SK-MEL-5 (cell line): Measurements from ENCODE around the gene NOP9. TPM values are rescaled to one million over a fixed set of nuclear protein-coding genes. Genes with fewer than 3 reads are reported as not detected.

Experiments used
- DNase-seq: peaks from one replicate; pipeline ENCODE4 v3.0.0-alpha.2; 2016; ENCODE audit warnings: low read depth, low spot score
- in situ Hi-C: cut with HindIII; loops from 2 replicates; pipeline ENCODE4 v1.10.0; 2016; ENCODE audit warnings: low sequenced_read_pairs, high pct_unique_total_duplicates, low pct_unique_long_range_greater_than_20kb
- total RNA-seq: library from RNA; depleted of rRNA; stranded (reverse); fragments of >200 nt; shearing (Covaris generic); gene quantifications from 2 replicates; pipeline ENCODE4 v1.2.3, GENCODE V29; 2014

NOP9 gene
- total RNA-seq, 1 experiment from 2014 or later = 22.9 TPM

GRCh38 chr14:24296341-24297157 lies 3.1 kb upstream of the NOP9 start:
- peak; percentile 72 for DNase-seq
- in situ Hi-C loops = no loop called here

DNA sequence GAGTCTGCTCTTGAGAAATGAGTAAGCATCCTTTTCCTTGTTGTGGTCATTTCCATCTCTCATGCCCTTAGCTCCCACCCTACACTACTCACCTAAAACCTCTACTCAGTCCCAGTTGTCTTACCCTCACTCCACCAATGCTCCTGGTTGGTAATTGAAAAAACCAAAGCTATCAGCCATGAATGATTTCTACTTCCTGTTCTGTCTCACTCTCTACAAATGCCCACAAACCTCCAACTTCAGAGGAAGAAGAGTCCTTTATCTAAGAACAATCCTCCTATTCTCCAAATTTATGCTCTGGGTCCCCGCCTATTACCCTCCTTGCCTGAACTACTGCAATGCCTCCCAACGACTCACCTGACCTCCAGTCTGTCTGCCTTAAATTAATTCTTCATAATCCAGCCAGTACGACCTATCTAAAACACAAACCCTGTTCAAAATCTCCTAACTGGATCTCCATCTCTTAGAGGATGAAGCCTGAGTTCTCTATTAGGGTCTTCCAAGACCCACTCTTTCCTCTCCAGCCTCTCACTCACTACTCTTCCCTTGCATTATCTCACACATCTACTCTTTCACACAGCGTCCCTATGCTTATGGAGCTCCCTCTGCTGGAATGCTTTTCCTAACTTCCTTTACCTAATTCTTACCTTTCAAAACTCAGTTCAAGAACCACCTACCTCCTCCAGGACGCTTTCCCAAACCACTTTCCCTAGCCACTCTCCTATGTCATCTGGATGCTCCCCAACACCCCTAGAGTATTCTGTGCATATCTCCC lies 2.3 kb upstream of the NOP9 start:
- in situ Hi-C loops = no loop called here
- DNase-seq = peak; percentile 66

DNA sequence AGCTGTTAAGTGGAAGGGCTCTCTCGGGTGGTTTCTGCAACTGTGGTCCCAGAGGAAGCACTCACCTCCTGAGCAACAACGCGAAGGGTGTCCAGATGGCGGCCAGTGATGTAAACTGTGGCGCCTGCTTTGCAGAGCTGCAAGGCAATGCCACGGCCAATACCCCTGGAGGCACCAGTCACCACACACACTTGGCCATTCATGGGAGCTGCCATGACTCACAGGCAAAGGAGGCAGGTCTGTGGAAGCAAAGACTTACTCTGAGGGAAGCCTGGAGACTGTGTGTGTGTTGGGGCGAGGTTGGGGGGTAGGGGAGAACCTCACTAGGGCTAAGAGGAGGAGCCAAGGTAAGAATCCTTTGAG lies 777 bp upstream of the NOP9 start:
- in situ Hi-C loops = no loop called here
- peak; percentile 69 for DNase-seq

DNA sequence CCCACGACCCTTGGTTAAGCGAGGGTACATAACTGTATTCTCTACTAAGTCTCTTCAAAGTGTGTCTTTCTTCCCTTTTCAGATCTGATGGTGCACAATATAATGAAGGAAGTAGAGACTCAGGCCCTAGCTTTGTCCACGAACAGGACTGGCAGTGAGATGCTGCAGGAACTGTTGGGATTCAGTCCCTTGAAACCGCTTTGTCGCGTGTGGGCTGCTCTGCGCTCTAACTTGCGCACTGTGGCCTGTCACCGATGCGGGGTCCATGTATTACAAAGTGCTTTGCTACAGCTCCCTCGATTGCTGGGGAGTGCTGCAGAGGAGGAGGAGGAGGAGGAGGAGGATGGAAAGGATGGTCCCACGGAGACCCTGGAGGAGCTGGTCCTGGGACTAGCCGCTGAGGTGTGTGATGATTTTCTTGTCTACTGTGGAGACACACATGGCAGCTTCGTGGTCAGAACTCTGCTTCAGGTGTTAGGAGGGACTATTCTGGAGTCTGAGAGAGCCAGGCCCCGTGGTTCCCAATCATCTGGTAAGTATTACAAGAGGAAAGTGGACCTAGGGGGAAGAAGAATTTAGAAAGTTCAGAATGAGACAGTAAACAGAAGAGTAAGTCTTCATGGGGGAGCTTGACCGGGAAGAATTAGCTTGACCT lies 803 bp downstream of the NOP9 start:
- in situ Hi-C loops = no loop called here

DNA sequence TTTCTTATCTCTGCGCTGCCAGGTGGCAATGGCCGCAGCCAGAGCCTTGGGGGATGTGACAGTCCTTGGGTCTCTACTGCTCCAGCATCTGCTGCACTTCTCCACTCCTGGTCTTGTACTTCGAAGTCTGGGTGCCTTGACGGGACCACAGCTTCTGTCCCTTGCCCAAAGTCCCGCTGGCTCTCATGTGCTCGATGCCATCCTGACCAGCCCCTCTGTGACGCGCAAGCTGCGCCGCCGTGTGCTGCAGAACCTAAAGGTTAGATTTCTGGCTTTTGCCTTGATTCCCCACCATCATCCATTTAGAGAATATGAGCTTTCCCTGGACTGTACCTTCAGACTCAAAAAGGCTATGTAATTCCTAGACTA lies 4.4 kb downstream of the NOP9 start:
- DNase-seq = no peak
- in situ Hi-C loops = no loop called here

More for the DNA sequence above, 803 bp downstream of the NOP9 start:
- DNase-seq = no peak

DNA sequence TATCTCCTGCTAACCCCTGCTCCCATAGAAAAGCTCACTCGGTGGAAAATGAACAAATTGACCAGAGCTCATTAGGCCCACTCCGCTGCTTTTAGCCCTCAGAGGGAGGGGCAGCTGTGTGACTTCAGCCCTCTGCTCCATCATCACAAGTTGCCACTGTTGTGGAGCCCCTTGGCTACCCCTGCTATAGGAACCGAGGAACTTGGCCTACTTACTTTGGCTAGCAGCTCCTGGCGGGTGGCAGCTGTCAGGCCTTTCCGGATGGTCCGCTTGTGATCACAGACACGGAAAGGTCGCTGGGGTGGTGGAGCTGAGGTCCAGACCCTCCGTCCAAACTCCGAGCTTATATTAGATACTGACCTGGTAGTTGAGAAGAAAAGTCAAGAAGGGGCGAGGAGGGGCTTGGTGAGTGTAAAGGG lies 7.5 kb downstream of the NOP9 start:
- DNase-seq = no peak
- in situ Hi-C loops = no loop called here

GRCh38 chr14:24307575-24308341 lies 8.1 kb downstream of the NOP9 start, which contains the start of gene CIDEB:
TSS of gene CIDEB (minus strand) at chr14:24307977. CDS start at chr14:24307858, 119 bp downstream.
- DNase-seq = peak; percentile 71
- in situ Hi-C loops = no loop called here

GRCh38 chr14:24308342-24309124 lies 8.9 kb downstream of the NOP9 start:
- in situ Hi-C loops = no loop called here
- DNase-seq = no peak

DNA sequence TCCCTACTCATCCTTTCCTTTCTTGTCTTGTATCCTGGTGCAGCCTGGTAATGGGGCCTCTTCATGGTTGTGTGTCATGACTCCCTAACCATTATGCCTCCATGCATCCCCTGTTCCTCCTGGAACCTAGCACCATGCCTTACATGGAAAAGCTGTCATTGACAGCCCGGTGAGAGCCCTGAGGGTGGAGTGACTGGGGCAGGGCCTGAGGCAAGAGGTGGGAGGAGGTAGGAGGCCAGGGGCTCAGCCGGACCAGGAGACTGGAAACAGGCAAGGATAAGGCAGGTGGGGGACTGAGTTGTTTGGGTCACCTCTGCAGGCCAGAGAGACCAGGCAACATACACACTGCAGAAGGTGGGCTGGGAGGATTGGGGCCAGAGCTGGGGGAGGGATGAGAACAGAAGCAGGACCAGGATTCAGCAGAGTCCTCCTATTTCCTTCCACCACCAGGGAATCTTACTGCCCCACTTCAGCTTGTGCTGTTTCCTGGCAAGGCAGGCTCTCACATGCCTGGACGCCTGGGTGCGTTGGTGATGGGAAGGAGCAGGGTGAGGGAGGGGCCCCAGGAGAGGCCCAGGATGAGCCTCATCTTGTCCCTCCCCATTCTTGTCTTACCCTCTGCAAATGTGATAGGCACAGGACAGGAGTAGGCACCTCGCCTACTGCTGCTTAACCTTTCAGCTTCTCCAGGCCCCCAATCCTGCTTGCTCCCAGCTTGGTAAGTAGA lies 10.1 kb downstream of the NOP9 start, which contains the start of gene LTB4R2:
Gene LTB4R2, plus strand, starts transcription at position 603 of the 727 bp plus-strand sequence. CDS start 525 bp downstream, outside the sequence.
- in situ Hi-C loops = no loop called here
- no peak for DNase-seq

GRCh38 chr14:24310265-24310645 lies 10.6 kb downstream of the NOP9 start:
- no peak for DNase-seq
- in situ Hi-C loops = no loop called here

DNA sequence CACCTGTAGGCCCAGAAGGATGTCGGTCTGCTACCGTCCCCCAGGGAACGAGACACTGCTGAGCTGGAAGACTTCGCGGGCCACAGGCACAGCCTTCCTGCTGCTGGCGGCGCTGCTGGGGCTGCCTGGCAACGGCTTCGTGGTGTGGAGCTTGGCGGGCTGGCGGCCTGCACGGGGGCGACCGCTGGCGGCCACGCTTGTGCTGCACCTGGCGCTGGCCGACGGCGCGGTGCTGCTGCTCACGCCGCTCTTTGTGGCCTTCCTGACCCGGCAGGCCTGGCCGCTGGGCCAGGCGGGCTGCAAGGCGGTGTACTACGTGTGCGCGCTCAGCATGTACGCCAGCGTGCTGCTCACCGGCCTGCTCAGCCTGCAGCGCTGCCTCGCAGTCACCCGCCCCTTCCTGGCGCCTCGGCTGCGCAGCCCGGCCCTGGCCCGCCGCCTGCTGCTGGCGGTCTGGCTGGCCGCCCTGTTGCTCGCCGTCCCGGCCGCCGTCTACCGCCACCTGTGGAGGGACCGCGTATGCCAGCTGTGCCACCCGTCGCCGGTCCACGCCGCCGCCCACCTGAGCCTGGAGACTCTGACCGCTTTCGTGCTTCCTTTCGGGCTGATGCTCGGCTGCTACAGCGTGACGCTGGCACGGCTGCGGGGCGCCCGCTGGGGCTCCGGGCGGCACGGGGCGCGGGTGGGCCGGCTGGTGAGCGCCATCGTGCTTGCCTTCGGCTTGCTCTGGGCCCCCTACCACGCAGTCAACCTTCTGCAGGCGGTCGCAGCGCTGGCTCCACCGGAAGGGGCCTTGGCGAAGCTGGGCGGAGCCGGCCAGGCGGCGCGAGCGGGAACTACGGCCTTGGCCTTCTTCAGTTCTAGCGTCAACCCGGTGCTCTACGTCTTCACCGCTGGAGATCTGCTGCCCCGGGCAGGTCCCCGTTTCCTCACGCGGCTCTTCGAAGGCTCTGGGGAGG lies 11.3 kb downstream of the NOP9 start, which contains the start of gene LTB4R:
Gene LTB4R, plus strand, starts transcription at position 857 of the 959 bp plus-strand sequence. CDS start 4,150 bp downstream, outside the sequence.
- no peak for DNase-seq
- in situ Hi-C loops = no loop called here

DNA sequence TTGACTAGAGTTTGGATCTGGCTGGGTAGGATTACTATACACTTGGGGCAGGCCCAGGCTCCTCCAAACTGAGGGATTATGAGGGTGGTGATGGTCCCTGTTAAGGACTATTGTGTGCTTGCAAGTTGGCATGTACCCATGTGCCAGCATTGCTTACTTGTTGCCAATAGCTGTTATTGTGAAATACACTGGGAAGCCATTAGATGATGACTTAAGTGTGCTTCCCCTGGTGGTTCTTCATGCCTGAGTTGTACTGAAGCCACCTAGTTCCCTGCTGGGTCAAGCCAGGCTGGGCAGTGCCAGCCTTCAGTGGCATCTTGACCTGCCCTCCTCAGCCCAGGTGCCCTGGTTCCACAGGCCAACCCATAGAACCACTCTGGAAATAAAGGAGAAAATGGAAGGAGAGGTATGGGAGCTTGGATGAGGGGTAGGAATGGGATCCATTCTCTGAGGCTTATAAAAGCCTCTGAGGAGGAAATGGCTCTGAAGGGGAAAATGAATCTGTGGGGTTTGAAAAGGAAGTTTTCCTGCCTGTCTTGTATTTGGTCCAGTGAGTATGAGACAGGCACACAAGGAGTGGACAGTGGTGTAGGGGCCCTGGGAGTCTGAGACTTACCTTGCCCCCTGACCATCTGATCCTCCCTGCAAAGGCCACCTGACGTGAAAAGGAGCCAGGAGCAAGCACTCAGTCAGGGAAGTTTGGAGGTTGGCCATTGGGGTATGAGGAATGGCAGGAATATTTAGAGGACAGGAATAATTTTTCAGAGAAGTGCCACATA lies 12.4 kb downstream of the NOP9 start:
- in situ Hi-C loops = no loop called here
- DNase-seq = no peak

DNA sequence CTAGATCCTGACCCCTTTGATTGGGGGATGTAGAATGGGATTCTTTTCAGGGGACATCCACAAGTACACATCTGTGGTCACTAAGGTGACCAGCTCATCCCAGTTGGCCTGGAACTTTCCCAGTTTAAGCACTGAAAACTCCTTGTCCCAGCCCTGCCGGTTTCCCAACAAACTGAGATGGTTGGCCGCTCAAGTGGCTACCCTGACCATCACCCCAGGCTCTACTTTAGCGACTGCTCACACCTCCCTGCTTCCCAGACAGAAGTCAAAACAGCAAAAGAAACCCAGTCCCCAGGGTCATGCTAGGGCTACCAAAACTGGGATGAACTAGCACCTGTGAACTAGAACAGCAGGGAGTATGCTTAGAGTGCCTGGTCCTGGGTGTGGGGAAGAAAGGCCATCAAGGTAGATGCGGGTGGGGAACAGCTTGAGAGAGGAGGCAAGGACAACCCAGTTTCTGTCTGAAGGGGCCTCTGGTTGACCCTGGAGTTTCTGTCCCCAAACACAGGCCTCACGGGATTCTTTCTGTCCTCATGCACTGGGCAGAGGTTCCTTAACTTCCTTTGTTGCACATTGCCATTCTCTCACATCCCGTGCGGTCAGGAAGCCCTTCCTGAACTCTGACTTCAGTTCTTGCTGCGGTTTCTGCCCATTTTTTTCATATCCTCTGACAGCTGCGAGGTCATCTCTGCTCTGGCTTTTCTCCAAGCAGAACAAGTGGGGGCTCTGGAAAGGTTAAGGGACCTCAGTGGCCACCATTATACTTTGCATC lies 13.3 kb downstream of the NOP9 start:
- in situ Hi-C loops = no loop called here
- DNase-seq = no peak

GRCh38 chr14:24313913-24314312 lies 14.3 kb downstream of the NOP9 start:
- in situ Hi-C loops = no loop called here
- no peak for DNase-seq
